H1 (cell line): Measurements from ENCODE around the gene SOCS4. TPM values are rescaled to one million over a fixed set of nuclear protein-coding genes. Genes with fewer than 3 reads are reported as not detected.
A peak's percentile ranks its signal among the peaks of the same experiment; 100 is the strongest.

Experiments
- CTCF ChIA-PET: fragments of 300-600 bp; sonication (Branson Sonifier 250); formaldehyde crosslinking; loops from one replicate; lab custom pipeline; 2021; ENCODE audit not compliant: partially characterized antibody; lab: Charles Lee
- POLR2A ChIA-PET: fragments of 300-600 bp; sonication (Branson Sonifier 250); formaldehyde crosslinking; loops from one replicate; lab custom pipeline; 2021; ENCODE audit warnings: inconsistent platforms; ENCODE audit not compliant: partially characterized antibody; lab: Charles Lee
- DNase-seq, 2 experiments: peaks; one replicate each; pipeline versions ENCODE4 v3.0.0 to v3.0.0-alpha.2; 2010 to 2022; ENCODE audit warnings: low spot score in 2 of 2, low read depth in 1 of 2, mixed read lengths in 1 of 2
- FAIRE-seq: peaks from 2 replicates; lab custom pipeline; 2011; peaks lifted over from hg19 to GRCh38; lab: Jason Lieb, UNC
- H2AFZ ChIP-seq: 2 replicates; pipeline ENCODE4 v1.8.1; 2012; ENCODE audit warnings: low read length, inconsistent platforms
- H2AK5ac ChIP-seq: 2 replicates; pipeline ENCODE4 v1.6.1; 2013; ENCODE audit warnings: low read depth, low read length
- H2BK120ac ChIP-seq: replicated peaks from 2 replicates; pipeline ENCODE3; 2013; ENCODE audit warnings: low read depth, low read length, inconsistent platforms
- H2BK12ac ChIP-seq: 2 replicates; pipeline ENCODE4 v1.6.1; 2013; ENCODE audit warnings: low read depth, low read length
- H2BK15ac ChIP-seq: 2 replicates; pipeline ENCODE4 v1.6.1; 2013; ENCODE audit warnings: low read length
- H2BK20ac ChIP-seq: 2 replicates; pipeline ENCODE4 v1.6.1; 2013; ENCODE audit warnings: low read length
- H2BK5ac ChIP-seq: 2 replicates; pipeline ENCODE4 v1.6.1; 2013; ENCODE audit warnings: low read depth, low read length
- H3K14ac ChIP-seq: 2 replicates; pipeline ENCODE4 v1.6.1; 2013; ENCODE audit warnings: inconsistent platforms; ENCODE audit not compliant: insufficient read length
- H3K18ac ChIP-seq: 2 replicates; pipeline ENCODE4 v1.6.1; 2013; ENCODE audit warnings: low read length; ENCODE audit errors: extremely low read depth
- H3K23ac ChIP-seq: 2 replicates; pipeline ENCODE4 v1.6.1; 2013; ENCODE audit warnings: inconsistent platforms; ENCODE audit not compliant: insufficient read length
- H3K23me2 ChIP-seq: 2 replicates; pipeline ENCODE4 v1.6.1; 2013; ENCODE audit warnings: low read depth, low read length
- H3K27ac ChIP-seq: 2 replicates; pipeline ENCODE4 v1.6.1; 2011; ENCODE audit warnings: low read depth, low read length, inconsistent platforms
- H3K27me3 ChIP-seq, 4 experiments: replicated peaks in 1 of 4; 1 replicate in 1 of 4; 2 replicates in 3 of 4; pipeline versions ENCODE4 v1.6.1 to v1.8.1; 2011 to 2013; ENCODE audit warnings: low read length in 3 of 4, mild to moderate bottlenecking in 3 of 4, inconsistent platforms in 2 of 4, mixed read lengths in 2 of 4, moderate library complexity in 1 of 4; ENCODE audit not compliant: control insufficient read depth in 3 of 4, insufficient read depth in 3 of 4; ENCODE audit errors: extremely low read depth in 1 of 4
- H3K36me3 ChIP-seq, 4 experiments: 2 replicates each; pipeline versions ENCODE4 v1.6.1 to v1.8.1; 2011 to 2013; ENCODE audit warnings: mild to moderate bottlenecking in 4 of 4, low read length in 3 of 4, moderate library complexity in 2 of 4, control low read depth in 1 of 4, inconsistent platforms in 1 of 4; ENCODE audit not compliant: insufficient read depth in 4 of 4, control insufficient read depth in 2 of 4
- H3K4ac ChIP-seq: replicated peaks from 2 replicates; pipeline ENCODE3; 2013; ENCODE audit warnings: low read length, low read depth, mixed read lengths, inconsistent platforms; ENCODE audit not compliant: insufficient read length
- H3K4me1 ChIP-seq, 4 experiments: replicated peaks in 1 of 4; 1 replicate in 1 of 4; 2 replicates in 3 of 4; pipeline versions ENCODE4 v1.6.1 to v1.8.1; 2011 to 2013; ENCODE audit warnings: low read length in 3 of 4, inconsistent platforms in 2 of 4, mixed read lengths in 1 of 4; ENCODE audit not compliant: insufficient read depth in 4 of 4, control insufficient read depth in 3 of 4
- H3K4me2 ChIP-seq, 2 experiments: 2 replicates each; pipeline versions ENCODE4 v1.6.1 to v1.8.1; 2011 to 2013; ENCODE audit warnings: low read depth in 2 of 2, low read length in 2 of 2, control low read depth in 1 of 2, inconsistent platforms in 1 of 2, mild to moderate bottlenecking in 1 of 2; ENCODE audit not compliant: insufficient read depth in 1 of 2
- H3K4me3 ChIP-seq, 4 experiments: fragments of 200-600, 300-600 bp in 1 of 4; sonication (generic), shearing (Covaris generic), sonication (Bioruptor Twin) in 1 of 4; 2 replicates each; pipeline versions ENCODE4 v1.5.1 to v1.8.1; 2011 to 2016; ENCODE audit warnings: low read length in 4 of 4, low read depth in 3 of 4, control low read depth in 2 of 4, inconsistent platforms in 2 of 4, mild to moderate bottlenecking in 2 of 4, mixed read lengths in 1 of 4, moderate library complexity in 1 of 4; ENCODE audit not compliant: insufficient read depth in 2 of 4; ENCODE audit errors: extremely low read depth in 1 of 4
- H3K56ac ChIP-seq: replicated peaks from 2 replicates; pipeline ENCODE3; 2013; ENCODE audit warnings: low read depth, mild to moderate bottlenecking, mixed read lengths, low read length, inconsistent platforms; ENCODE audit not compliant: insufficient read length
- H3K79me1 ChIP-seq: 2 replicates; pipeline ENCODE4 v1.6.1; 2013; ENCODE audit warnings: low read depth, low read length, control low read depth
- H3K79me2 ChIP-seq, 2 experiments: 2 replicates each; pipeline versions ENCODE4 v1.6.1 to v1.8.1; 2012 to 2013; ENCODE audit warnings: low read length in 2 of 2, mild to moderate bottlenecking in 2 of 2, inconsistent platforms in 1 of 2; ENCODE audit not compliant: insufficient read depth in 2 of 2, control insufficient read depth in 1 of 2
- H3K9ac ChIP-seq, 4 experiments: replicated peaks in 1 of 4; 1 replicate in 1 of 4; 2 replicates in 3 of 4; pipeline versions ENCODE4 v1.6.1 to v1.8.1; 2011 to 2013; ENCODE audit warnings: low read depth in 3 of 4, low read length in 3 of 4, control low read depth in 2 of 4, mild to moderate bottlenecking in 2 of 4, moderate library complexity in 2 of 4, inconsistent platforms in 1 of 4; ENCODE audit errors: extremely low read depth in 1 of 4
- H3K9me3 ChIP-seq, 2 experiments: 2 replicates each; pipeline versions ENCODE4 v1.6.1 to v1.8.1; 2012 to 2013; ENCODE audit warnings: mild to moderate bottlenecking in 2 of 2, moderate library complexity in 2 of 2, control low read depth in 1 of 2, inconsistent platforms in 1 of 2, low read depth in 1 of 2, low read length in 1 of 2, mixed read lengths in 1 of 2; ENCODE audit not compliant: insufficient read depth in 2 of 2
- H4K20me1 ChIP-seq, 2 experiments: replicated peaks in 1 of 2; 2 replicates each; pipeline versions ENCODE3 to v1.8.1; 2011 to 2013; ENCODE audit warnings: inconsistent platforms in 2 of 2, low read length in 2 of 2, mild to moderate bottlenecking in 1 of 2; ENCODE audit not compliant: insufficient read depth in 2 of 2, control insufficient read depth in 1 of 2
- H4K5ac ChIP-seq: 2 replicates; pipeline ENCODE4 v1.6.1; 2013; ENCODE audit warnings: low read length, low read depth, mixed read lengths, inconsistent platforms; ENCODE audit not compliant: insufficient read length
- H4K8ac ChIP-seq: 2 replicates; pipeline ENCODE4 v1.8.0; 2013; ENCODE audit warnings: mild to moderate bottlenecking, moderate library complexity, low read length, inconsistent platforms; ENCODE audit not compliant: insufficient read depth; ENCODE audit errors: extremely low read depth
- H4K91ac ChIP-seq: replicated peaks from 2 replicates; pipeline ENCODE3; 2013; ENCODE audit warnings: low read length, mixed read lengths, inconsistent platforms; ENCODE audit not compliant: insufficient read length
- ASH2L ChIP-seq: fragments of 200-600, 300-600 bp; sonication (generic); IDR thresholded peaks from one replicate; pipeline ENCODE4 v1.7.1; 2017; ENCODE audit warnings: low read length
- POLR2A ChIP-seq, 2 experiments: IDR thresholded peaks; 1 replicate in 1 of 2; 2 replicates in 1 of 2; pipeline ENCODE4 v1.6.1; 2011; ENCODE audit warnings: low read depth in 2 of 2, low read length in 2 of 2, mild to moderate bottlenecking in 2 of 2; ENCODE audit errors: control extremely low read depth in 1 of 2
- SP4 ChIP-seq: IDR thresholded peaks from 2 replicates; pipeline ENCODE4 v1.6.1; 2012; ENCODE audit warnings: low read length, inconsistent platforms
- WGBS, 2 experiments: shearing (Covaris generic) in 1 of 2; methylation state at CpG; one replicate each; pipeline versions ENCODE4 v1.1.6 to v1.1.7; 2013 to 2015; ENCODE audit warnings: low lambda C conversion rate in 2 of 2, mixed read lengths in 2 of 2, inconsistent platforms in 1 of 2, low coverage in 1 of 2, missing lambda C conversion rate in 1 of 2; ENCODE audit not compliant: insufficient replicate concordance in 2 of 2, insufficient coverage in 1 of 2, insufficient read length in 1 of 2; ENCODE audit errors: extremely low coverage in 1 of 2, missing lambda C conversion rate in 1 of 2; 5-methylcytosine and 5-hydroxymethylcytosine counted together
- polyA plus RNA-seq, 7 experiments: library from polyadenylated mRNA; depleted of rRNA in 3 of 7; stranded (reverse) in 5 of 7; unstranded in 2 of 7; fragments of >200 nt in 5 of 7; fragments of 200-250 nt in 2 of 7; gene quantifications; 1 replicate in 5 of 7; 2 replicates in 1 of 7; 4 replicates in 1 of 7; pipeline versions ENCODE4 v1.2.1 to v1.2.3, GENCODE V29; 2011 to 2013; ENCODE audit warnings: missing spikeins in 2 of 7, mixed read lengths in 2 of 7
- total RNA-seq: library from RNA; stranded (reverse); fragmentation: NEBNext Ultra II Directional; extraction: Animal tissue kit (Norgen Biotek cat#: 25700); gene quantifications from 2 replicates; pipeline ENCODE4 v1.2.1, GENCODE V29; 2021

The SOCS4 gene
- total and polyA plus RNA-seq, 2 of the 8 experiments (the other 6 are each of a cell fraction or from before 2014, with no cell fraction given): 5.5 to 31.5 TPM

GRCh38 chr14:55053018-55053417 is 26.0 kb downstream of the SOCS4 start:
- H2BK20ac ChIP-seq: no peak overlapping the region
- TF ChIP-seq ASH2L: no peak
- TF ChIP-seq POLR2A (IDR thresholded peaks at IDR 0.05; ENCODE audit: control extremely low read depth in 1 of 2, low read depth in 2 of 2, low read length in 2 of 2): no peak; a peak in 1 of 3 replicates
- no peak for TF ChIP-seq SP4

More at GRCh38 chr14:55053018-55053417, 26.0 kb downstream of the SOCS4 start:
- Histone ChIP-seq H2AFZ (no peak overlapping the region), H3K14ac (no peak overlapping the region), H2AK5ac (peak overlapping the region; percentile 28; the same call in 1 of the 2 replicates), H3K4me1 (peaks cover 0 to 2% (median 0%) of the 10 kb centered on the region in 4 experiments; a peak in 5 of 7 replicates), H3K4ac (no peak overlapping the region), H3K18ac (no peak overlapping the region), H3K36me3 (peaks cover 0 to 18% (median 0%) of the 10 kb centered on the region in 4 experiments; a peak in 1 of 8 replicates), H3K4me3 (peak overlapping the region; percentile 11 to 97 (median 84); a peak in 7 of 8 replicates), H2BK15ac (no peak overlapping the region), H2BK120ac (no peak overlapping the region), H3K23me2 (peaks cover 4% of the 10 kb centered on the region; the same call in 1 of the 2 replicates), H4K91ac (no peak overlapping the region), H3K27me3 (no peaks in the 10 kb centered on the region), H2BK5ac (no peak overlapping the region), H3K9ac (peak overlapping the region in 2 of 4 experiments; percentile 99 to 100; a peak in 3 of 7 replicates), H4K8ac (no peak overlapping the region), H4K20me1 (peaks cover 2 to 4% of the 10 kb centered on the region in 2 experiments), H3K27ac (peak overlapping the region; percentile 99), H4K5ac (no peak overlapping the region), H2BK12ac (peak overlapping the region; percentile 33; the same call in 1 of the 2 replicates), H3K9me3 (no peaks in the 10 kb centered on the region), H3K4me2 (peak overlapping the region; percentile 84 to 91), H3K56ac (no peak overlapping the region), H3K79me1 (peaks cover 2% of the 10 kb centered on the region; the same call in 1 of the 2 replicates), H3K23ac (no peak overlapping the region), H3K79me2 (peaks cover 20 to 59% of the 10 kb centered on the region in 2 experiments)
- FAIRE-seq: no peak
- 85% methylated on average over 6 of the region's 6 CpGs; no CpG with 5 or more reads in 1 of the 2 experiments for WGBS, 2 experiments
- no peak for DNase-seq
- CTCF ChIA-PET: interaction anchor here (0.8 to 2.5 kb wide), 3 partner anchors 8 to 15 kb away, joined by 3 to 8 read pairs (median 6); no protein-coding TSS in a partner anchor
- POLR2A ChIA-PET: interaction anchor here (1.0 to 6.7 kb wide), 11 partner anchors 7 to 565 kb away, joined by 3 to 101 read pairs (median 6); partner anchors contain the start of genes DLGAP5, SOCS4 and WDHD1
